ENCODE data around the gene AFG1L. TPM values are rescaled to one million over a fixed set of nuclear protein-coding genes. Genes with fewer than 3 reads are reported as not detected.

AFG1L gene
- total RNA-seq, 1 donor from 2014 or later: 9.4 TPM

- H3K36me3 Mint-ChIP-seq (ENCODE audit: unreplicated experiment): peaks cover 6% of the 10 kb centered on the region
- no peak for TF ChIP-seq CTCF (IDR thresholded peaks at IDR 0.05; ENCODE audit: partially characterized antibody, unreplicated experiment)
- peaks cover 6% of the 10 kb centered on the region for H3K4me1 Mint-ChIP-seq (ENCODE audit: low read depth, unreplicated experiment)
- DNase-seq: no peak
- H3K9me3 Mint-ChIP-seq (ENCODE audit: unreplicated experiment): no peaks in the 10 kb centered on the region
- no peak overlapping the region for H3K27ac Mint-ChIP-seq (ENCODE audit: unreplicated experiment)
- H3K27me3 Mint-ChIP-seq (ENCODE audit: unreplicated experiment): no peaks in the 10 kb centered on the region
- H3K4me3 Mint-ChIP-seq (ENCODE audit: unreplicated experiment): no peak overlapping the region
Observed at GRCh38 chr6:108568101-108568500, 273.2 kb downstream of the AFG1L start.

- no peaks in the 10 kb centered on the region for H3K9me3 Mint-ChIP-seq (ENCODE audit: unreplicated experiment)
- no peak for TF ChIP-seq CTCF (IDR thresholded peaks at IDR 0.05; ENCODE audit: partially characterized antibody, unreplicated experiment)
- H3K27me3 Mint-ChIP-seq (ENCODE audit: unreplicated experiment): no peaks in the 10 kb centered on the region
Observed at GRCh38 chr6:108568551-108569305, 273.9 kb downstream of the AFG1L start.

GRCh38 chr6:108570517-108570916, 275.7 kb downstream of the AFG1L start:
- DNase-seq: no peak
- no peak for TF ChIP-seq CTCF (IDR thresholded peaks at IDR 0.05; ENCODE audit: partially characterized antibody, unreplicated experiment)
- H3K27me3 Mint-ChIP-seq (ENCODE audit: unreplicated experiment): no peaks in the 10 kb centered on the region
- no peaks in the 10 kb centered on the region for H3K9me3 Mint-ChIP-seq (ENCODE audit: unreplicated experiment)
- H3K27ac Mint-ChIP-seq (ENCODE audit: unreplicated experiment): no peak overlapping the region
- H3K36me3 Mint-ChIP-seq (ENCODE audit: unreplicated experiment): peaks cover 6% of the 10 kb centered on the region
- no peaks in the 10 kb centered on the region for H3K4me1 Mint-ChIP-seq (ENCODE audit: low read depth, unreplicated experiment)
- no peak overlapping the region for H3K4me3 Mint-ChIP-seq (ENCODE audit: unreplicated experiment)

More at GRCh38 chr6:108568551-108569305, 273.9 kb downstream of the AFG1L start:
- Mint-ChIP-seq H3K4me3 (ENCODE audit: unreplicated experiment) (no peak overlapping the region), H3K36me3 (ENCODE audit: unreplicated experiment) (peaks cover 6% of the 10 kb centered on the region), H3K27ac (ENCODE audit: unreplicated experiment) (no peak overlapping the region), H3K4me1 (ENCODE audit: low read depth, unreplicated experiment) (peaks cover 3% of the 10 kb centered on the region)
- DNase-seq: no peak

- Mint-ChIP-seq H3K27ac (ENCODE audit: unreplicated experiment) (no peak overlapping the region), H3K9me3 (ENCODE audit: unreplicated experiment) (no peaks in the 10 kb centered on the region), H3K36me3 (ENCODE audit: unreplicated experiment) (peaks cover 10% of the 10 kb centered on the region), H3K27me3 (ENCODE audit: unreplicated experiment) (no peaks in the 10 kb centered on the region), H3K4me3 (ENCODE audit: unreplicated experiment) (no peak overlapping the region), H3K4me1 (ENCODE audit: low read depth, unreplicated experiment) (no peaks in the 10 kb centered on the region)
- TF ChIP-seq CTCF (IDR thresholded peaks at IDR 0.05; ENCODE audit: partially characterized antibody, unreplicated experiment): no peak
- no peak for DNase-seq
Observed at GRCh38 chr6:108574457-108575141, 279.7 kb downstream of the AFG1L start.

Other genes starting within 250 kb of the AFG1L start
- gene OSTM1, start 220.3 kb upstream of the AFG1L start, total RNA-seq (ENCODE audit: unreplicated experiment): 47.7 TPM
- gene NR2E1, start 129.0 kb upstream of the AFG1L start, total RNA-seq (ENCODE audit: unreplicated experiment): not detected
- gene SNX3, start 34.0 kb upstream of the AFG1L start, total RNA-seq (ENCODE audit: unreplicated experiment): 66.2 TPM

All from glutamatergic neuron (in vitro differentiated cells).